OCI-LY1 (cell line): ENCODE data around the gene PRUNE1.

ENCODE experiments used
- CTCF ChIP-seq: fragments of 200-600 bp; sonication (generic), shearing (Covaris generic); IDR thresholded peaks from 2 replicates; pipeline ENCODE4 v1.5.1; 2017; ENCODE audit warnings: mild to moderate bottlenecking, antibody characterized with exemption, low read length, moderate library complexity, mixed read lengths
- EZH2 ChIP-seq: fragments of 200-600 bp; sonication (generic), shearing (Covaris generic); IDR thresholded peaks from 2 replicates; pipeline ENCODE4 v1.8.0; 2017; ENCODE audit warnings: borderline replicate concordance, mixed run types, mild to moderate bottlenecking, antibody characterized with exemption, low read length, moderate library complexity, mixed read lengths

GRCh38 chr1:151067185-151067584 is 58.9 kb downstream of the PRUNE1 start:
- TF ChIP-seq CTCF (no peak), EZH2 (no peak)
